Activated CD4-positive, alpha-beta T cell treated with anti-CD3 and anti-CD28 coated beads, Interleukin-2, amount 10 ng/mL, durations not matched to agents 7 days and 5 days (primary cell): Measurements from ENCODE around the gene KCNIP3. TPM values are rescaled to one million over a fixed set of nuclear protein-coding genes. Genes with fewer than 3 reads are reported as not detected.
"Not testable (repeated sequence)": the region's sequence is repeated elsewhere in the genome, so short reads cannot be mapped to it uniquely, and the experiment has no call there.

Source experiments
- CTCF ChIA-PET: fragments of 350-600 bp; sonication (Branson Sonifier 250); formaldehyde crosslinking; loops from one replicate; lab custom pipeline; 2021; ENCODE audit warnings: antibody characterized with exemption; lab: Charles Lee
- POLR2A ChIA-PET: fragments of 350-600 bp; sonication (Branson Sonifier 250); formaldehyde crosslinking; loops from one replicate; lab custom pipeline; 2021; ENCODE audit warnings: antibody characterized with exemption; lab: Charles Lee
- DNase-seq: peaks from one replicate; pipeline ENCODE4 v3.0.0-alpha.2; 2020
- H3K27ac Mint-ChIP-seq: one replicate; pipeline ENCODE4 v1.8.0; 2021; ENCODE audit warnings: mild to moderate bottlenecking, moderate library complexity, mixed read lengths
- H3K27me3 Mint-ChIP-seq: one replicate; pipeline ENCODE4 v1.8.0; 2021; ENCODE audit warnings: mixed read lengths
- H3K36me3 Mint-ChIP-seq: one replicate; pipeline ENCODE4 v1.8.0; 2021; ENCODE audit warnings: low read depth, mixed read lengths
- H3K4me1 Mint-ChIP-seq: one replicate; pipeline ENCODE4 v1.8.0; 2021; ENCODE audit warnings: mixed read lengths
- H3K4me3 Mint-ChIP-seq: one replicate; pipeline ENCODE4 v1.8.0; 2021; ENCODE audit warnings: mild to moderate bottlenecking, moderate library complexity, mixed read lengths
- H3K9me3 Mint-ChIP-seq: one replicate; pipeline ENCODE4 v1.8.0; 2021; ENCODE audit warnings: mixed read lengths
- total RNA-seq, 2 experiments: library from RNA; stranded (reverse); gene quantifications; one replicate each; pipeline ENCODE4 v1.2.3, GENCODE V29; 2021

The KCNIP3 gene
- total RNA-seq, 2 experiments from 2014 or later, result not detected

DNA sequence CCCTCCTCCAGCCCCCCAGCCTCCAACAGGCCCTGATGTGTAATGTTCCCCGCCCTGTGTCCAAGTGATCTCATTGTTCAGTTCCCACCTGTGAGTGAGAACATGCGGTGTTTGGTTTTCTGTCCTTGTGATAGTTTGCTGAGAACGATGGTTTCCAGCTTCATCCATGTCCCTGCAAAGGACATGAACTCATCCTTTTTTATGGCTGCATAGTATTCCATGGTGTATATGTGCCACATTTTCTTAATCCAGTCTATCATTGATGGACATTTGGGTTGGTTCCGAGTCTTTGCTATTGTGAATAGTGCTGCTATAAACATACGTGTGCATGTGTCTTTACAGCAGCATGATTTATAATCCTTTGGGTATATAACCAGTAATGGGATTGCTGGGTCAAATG, 58.3 kb downstream of the KCNIP3 start:
- H3K9me3 Mint-ChIP-seq, H3K27me3 Mint-ChIP-seq, H3K4me1 Mint-ChIP-seq, DNase-seq, H3K27ac Mint-ChIP-seq, H3K36me3 Mint-ChIP-seq, POLR2A ChIA-PET, H3K4me3 Mint-ChIP-seq: not testable (repeated sequence)
- CTCF ChIA-PET, result interaction anchor here (0.8 kb wide), 1 partner anchor 10 kb away, joined by 3 read pairs; no protein-coding TSS in a partner anchor

DNA sequence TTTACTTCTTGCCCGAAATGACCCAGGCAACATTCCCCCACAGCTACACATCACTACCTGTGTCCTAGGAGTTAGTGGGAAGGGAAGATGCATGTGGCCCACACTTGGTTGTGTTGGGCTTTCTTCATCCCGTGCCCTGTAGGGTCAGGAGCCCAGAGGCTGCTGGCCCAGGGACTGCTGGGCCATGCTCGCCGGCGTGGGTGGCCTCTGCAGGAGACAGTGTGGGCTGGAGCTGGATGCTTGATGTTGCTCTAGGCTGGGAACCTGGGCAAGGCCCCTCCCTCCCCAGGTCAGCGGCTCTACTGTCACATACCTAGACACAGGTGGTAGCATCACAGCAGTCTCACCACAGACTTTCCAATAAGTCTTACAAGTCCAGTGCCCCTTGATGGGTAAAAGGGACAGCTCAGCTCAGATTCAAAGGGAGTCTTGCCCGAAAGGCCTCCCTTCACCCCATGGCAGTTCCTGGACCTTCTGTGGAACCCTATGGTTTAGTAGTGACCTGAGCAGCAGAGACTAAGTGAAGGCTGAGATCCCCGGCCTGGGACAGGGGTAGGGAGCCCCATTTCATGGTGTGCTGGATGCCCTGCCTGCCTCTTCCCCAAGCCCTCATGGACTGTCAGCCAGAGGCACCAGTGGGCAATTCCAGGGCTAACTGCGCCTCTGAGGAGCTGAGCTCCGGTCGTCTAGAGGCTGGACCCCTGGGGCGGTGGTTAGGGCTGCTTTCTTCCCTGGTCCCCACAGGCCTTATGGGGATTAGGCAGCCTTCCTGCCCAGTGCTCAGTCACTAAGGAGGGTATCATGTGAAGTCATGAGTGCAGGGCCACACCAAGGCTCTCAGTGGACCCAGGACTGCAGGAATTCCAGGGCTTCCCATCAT, 59.9 kb downstream of the KCNIP3 start:
- no peaks in the 10 kb centered on the region for H3K36me3 Mint-ChIP-seq
- no peak for DNase-seq
- H3K9me3 Mint-ChIP-seq, result no peaks in the 10 kb centered on the region
- POLR2A ChIA-PET, result no interaction called here
- H3K27ac Mint-ChIP-seq, result no peak overlapping the region
- H3K4me3 Mint-ChIP-seq, result no peak overlapping the region
- H3K4me1 Mint-ChIP-seq, result no peaks in the 10 kb centered on the region
- CTCF ChIA-PET, result no interaction called here
- H3K27me3 Mint-ChIP-seq, result peaks cover 4% of the 10 kb centered on the region

DNA sequence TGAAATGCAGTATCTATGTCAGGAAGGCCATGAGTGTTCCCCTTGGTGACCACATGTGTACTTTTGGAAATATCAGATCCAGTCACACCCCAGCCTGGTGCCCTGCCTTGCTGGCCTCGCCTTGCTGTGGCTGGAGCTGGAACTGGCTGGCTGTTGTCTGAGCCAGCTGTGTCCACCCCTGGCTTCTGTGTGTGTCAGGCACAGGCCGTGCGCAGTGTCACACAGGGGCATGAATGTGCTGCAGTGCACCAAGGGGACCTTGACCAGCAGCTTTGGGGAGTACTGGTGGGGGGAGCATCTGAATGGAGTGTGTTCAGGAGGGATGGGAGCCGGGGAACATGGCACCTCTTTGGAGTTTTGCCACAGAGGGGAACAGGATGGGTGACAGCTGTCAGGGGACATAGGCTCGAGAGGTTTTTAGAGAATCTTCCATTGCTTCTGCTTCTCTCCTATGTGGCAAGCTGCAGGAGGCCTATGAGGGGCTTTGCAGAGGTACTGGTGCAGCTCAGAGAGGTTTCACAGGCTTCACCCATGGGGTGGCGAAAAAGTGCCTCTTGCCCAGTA, 60.7 kb downstream of the KCNIP3 start:
- POLR2A ChIA-PET, result no interaction called here
- H3K27me3 Mint-ChIP-seq, result peaks cover 4% of the 10 kb centered on the region
- CTCF ChIA-PET, result no interaction called here
- H3K36me3 Mint-ChIP-seq, result no peaks in the 10 kb centered on the region
- no peak for DNase-seq
- H3K27ac Mint-ChIP-seq, result no peak overlapping the region
- H3K4me1 Mint-ChIP-seq, result no peaks in the 10 kb centered on the region
- H3K9me3 Mint-ChIP-seq, result no peaks in the 10 kb centered on the region
- no peak overlapping the region for H3K4me3 Mint-ChIP-seq

DNA sequence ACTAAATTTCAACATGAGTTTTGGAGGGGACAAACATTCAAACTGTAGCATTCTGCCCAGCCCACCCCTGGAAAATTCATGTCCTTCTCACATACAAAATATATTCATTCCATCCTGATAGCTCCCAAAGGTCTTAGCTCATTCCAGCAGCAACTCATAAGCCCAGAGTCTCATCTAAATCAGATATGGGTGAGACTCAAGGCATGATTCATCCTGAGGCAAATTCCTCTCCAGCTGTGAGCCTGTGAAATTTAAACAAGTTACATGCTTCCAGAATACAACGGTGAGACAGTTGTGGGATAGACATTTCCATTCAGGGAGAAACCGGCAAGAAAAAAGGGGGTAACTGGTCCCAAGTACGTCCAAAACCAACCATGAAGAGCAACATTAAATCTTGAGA, 61.9 kb downstream of the KCNIP3 start:
- CTCF ChIA-PET, result no interaction called here
- Mint-ChIP-seq H3K27me3 (peaks cover 4% of the 10 kb centered on the region), H3K4me1 (no peaks in the 10 kb centered on the region), H3K4me3 (no peak overlapping the region), H3K9me3 (no peaks in the 10 kb centered on the region), H3K36me3 (no peaks in the 10 kb centered on the region), H3K27ac (no peak overlapping the region)
- DNase-seq, result no peak
- POLR2A ChIA-PET, result no interaction called here

DNA sequence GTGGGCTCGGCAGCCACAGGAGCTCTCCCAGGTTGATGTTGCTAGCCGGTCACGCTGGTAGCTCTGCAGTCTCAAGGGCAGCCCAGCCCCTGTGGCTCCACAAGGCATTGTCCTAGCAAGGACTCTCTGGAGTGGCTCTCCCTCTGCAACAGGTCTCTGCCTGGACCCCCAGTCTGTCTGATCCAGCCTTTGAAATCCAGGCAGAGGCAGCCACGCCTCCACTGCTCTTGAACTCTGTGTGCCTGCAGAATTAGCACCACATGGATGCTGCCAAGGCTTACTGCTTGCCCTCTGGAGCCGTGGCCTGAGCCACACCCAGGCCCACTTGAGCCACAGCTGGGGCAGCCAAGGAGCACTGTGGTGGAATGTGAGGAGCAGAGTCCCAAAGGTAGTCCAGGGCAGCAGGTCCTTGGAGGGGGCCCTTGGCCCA, 62.4 kb downstream of the KCNIP3 start:
- Mint-ChIP-seq H3K27me3 (peaks cover 5% of the 10 kb centered on the region), H3K4me1 (no peaks in the 10 kb centered on the region), H3K4me3 (no peak overlapping the region), H3K27ac (no peak overlapping the region), H3K36me3 (no peaks in the 10 kb centered on the region), H3K9me3 (no peaks in the 10 kb centered on the region)
- DNase-seq, result no peak
- POLR2A ChIA-PET, result no interaction called here
- CTCF ChIA-PET, result no interaction called here

DNA sequence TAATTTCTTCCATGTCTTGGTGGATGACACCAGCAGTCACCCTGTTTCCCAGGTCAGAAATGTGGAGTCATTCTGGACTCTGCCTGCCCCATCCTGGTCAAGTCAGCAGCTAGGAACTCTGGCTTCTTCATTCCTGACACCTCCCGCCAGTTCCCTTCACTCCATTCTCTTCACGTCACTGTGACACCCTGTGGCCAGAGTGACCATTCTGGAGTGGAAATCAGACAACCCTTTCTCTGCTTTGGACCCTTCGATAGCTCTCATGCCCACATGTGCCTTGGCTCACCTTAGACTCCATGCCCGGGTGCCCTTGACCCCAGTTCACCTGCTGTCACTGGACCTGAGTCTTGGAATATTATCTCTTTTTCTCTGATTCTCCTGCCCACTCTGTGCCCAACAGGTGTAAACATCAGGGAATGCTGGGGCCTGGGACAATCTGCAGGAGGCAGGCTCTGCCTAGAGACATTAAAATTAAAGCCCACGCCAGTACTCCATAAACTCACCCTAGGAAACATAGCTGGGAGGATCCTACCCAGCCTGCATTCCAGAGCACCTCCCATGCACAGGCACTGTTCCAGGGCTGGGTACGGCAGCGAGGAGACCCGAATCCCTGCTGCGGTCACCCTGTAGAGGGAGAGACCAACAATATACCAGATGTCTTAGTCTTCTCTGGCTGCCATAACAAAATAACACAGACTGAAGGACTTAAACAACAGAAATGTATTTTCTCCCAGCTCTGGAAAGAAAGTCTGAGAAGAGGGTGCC, 64.3 kb downstream of the KCNIP3 start:
- DNase-seq, result no peak
- Mint-ChIP-seq H3K27ac (no peak overlapping the region), H3K4me3 (no peak overlapping the region), H3K9me3 (no peaks in the 10 kb centered on the region), H3K36me3 (no peaks in the 10 kb centered on the region), H3K27me3 (peaks cover 9% of the 10 kb centered on the region), H3K4me1 (no peaks in the 10 kb centered on the region)
- POLR2A ChIA-PET, result no interaction called here
- CTCF ChIA-PET, result interaction anchor here (2.0 kb wide), 1 partner anchor 16 kb away, joined by 4 read pairs; no protein-coding TSS in a partner anchor

DNA sequence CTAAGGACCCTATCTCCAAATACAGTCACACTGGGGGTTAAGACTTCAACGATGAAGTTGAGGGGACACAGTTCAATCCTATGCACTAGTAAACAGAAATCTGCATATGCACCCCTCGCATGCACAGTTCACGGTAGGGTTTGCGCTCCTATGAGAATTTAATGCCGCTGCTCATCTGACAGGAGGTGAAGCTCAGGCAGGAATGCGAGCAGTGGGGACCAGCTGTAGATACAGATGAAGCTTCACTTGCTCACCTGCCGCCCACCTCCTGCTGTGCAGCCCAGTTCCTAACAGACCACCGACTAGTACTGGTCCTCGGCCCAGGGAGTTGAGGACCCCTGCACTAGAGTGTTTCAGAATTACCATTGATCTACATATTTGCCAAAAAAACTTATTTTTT, 65.3 kb downstream of the KCNIP3 start:
- H3K9me3 Mint-ChIP-seq, result no peaks in the 10 kb centered on the region
- no peak overlapping the region for H3K27ac Mint-ChIP-seq
- POLR2A ChIA-PET, result no interaction called here
- CTCF ChIA-PET, result interaction anchor here (2.0 kb wide), 1 partner anchor 17 kb away, joined by 4 read pairs; no protein-coding TSS in a partner anchor
- H3K4me3 Mint-ChIP-seq, result no peak overlapping the region
- DNase-seq, result no peak
- no peaks in the 10 kb centered on the region for H3K36me3 Mint-ChIP-seq
- no peaks in the 10 kb centered on the region for H3K4me1 Mint-ChIP-seq
- peaks cover 8% of the 10 kb centered on the region for H3K27me3 Mint-ChIP-seq

DNA sequence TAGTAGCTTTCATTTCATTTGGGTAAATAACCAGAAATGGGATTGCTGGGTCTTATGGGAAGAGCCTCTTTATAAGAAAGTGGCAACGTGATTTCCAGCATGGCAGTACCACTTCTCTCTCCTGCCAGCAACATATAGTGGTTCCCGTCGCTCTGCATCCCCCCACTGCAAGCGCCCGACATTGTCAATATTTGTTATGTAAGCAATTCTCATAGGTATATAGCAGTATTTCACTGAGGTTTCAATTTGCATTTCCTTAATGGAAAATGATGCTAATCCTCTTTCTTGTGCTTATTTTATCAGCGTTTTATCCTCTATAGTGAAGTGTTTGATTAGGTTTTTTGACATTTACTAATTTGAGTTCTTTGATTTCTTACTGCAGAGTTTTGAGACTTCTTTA, 69.4 kb downstream of the KCNIP3 start:
- Mint-ChIP-seq H3K36me3 (no peaks in the 10 kb centered on the region), H3K9me3 (no peaks in the 10 kb centered on the region), H3K27me3 (peaks cover 27% of the 10 kb centered on the region), H3K4me1 (no peaks in the 10 kb centered on the region), H3K4me3 (no peak overlapping the region), H3K27ac (no peak overlapping the region)
- DNase-seq, result no peak
- ChIA-PET CTCF (no interaction called here), POLR2A (no interaction called here)

DNA sequence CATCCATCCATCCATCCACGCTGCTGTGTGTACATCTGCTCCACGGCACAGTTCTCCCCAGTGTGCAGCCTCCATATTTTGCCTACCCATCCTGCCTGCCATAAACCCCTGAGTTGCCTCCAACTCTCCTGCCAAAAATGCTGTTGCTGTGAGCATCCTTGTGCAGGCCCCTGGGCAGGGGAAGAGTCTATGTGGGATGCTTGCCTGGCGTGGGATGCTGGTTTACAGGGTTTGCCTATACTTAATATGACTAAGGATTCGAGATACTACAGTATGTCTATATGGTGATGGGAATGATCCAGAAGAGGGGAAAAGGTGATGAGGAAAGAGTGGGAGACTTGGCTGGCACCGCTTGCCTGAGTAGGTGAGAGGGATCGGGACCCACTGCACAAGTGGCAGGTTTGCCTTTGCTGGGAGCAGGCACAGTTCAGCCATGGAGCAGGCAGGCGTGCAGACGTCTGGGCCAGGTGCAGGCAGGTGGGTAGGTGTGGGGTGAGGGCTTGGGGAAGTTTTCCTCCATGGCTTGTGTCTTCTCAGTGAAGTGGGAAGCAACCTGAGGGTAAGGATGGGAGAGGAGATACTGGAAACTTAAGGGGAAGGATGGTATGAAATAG, 75.2 kb downstream of the KCNIP3 start:
- CTCF ChIA-PET, result no interaction called here
- POLR2A ChIA-PET, result no interaction called here

DNA sequence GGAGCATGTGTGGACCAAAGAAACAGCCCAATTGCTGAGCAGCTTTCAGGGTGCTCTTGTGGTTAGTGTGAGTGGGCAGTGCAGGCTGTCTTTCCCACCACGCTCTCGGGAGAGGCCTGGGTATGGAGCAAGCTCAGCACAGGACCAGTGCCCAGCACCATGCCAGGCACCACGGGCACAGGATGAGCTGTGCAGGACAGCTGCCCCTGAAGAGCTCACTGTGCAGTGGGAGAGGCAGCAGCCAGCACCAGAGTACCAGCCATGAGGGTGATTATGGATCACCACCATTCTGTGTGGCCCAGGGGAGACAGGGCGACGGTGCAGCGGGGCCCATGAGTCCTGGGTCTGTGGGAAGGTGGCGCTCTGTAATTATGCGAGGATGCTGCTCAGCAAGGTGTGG, 75.7 kb downstream of the KCNIP3 start:
- DNase-seq, result no peak
- no peaks in the 10 kb centered on the region for H3K9me3 Mint-ChIP-seq
- no peak overlapping the region for H3K4me3 Mint-ChIP-seq
- ChIA-PET POLR2A (no interaction called here), CTCF (interaction anchor here (1.3 kb wide), 1 partner anchor 27 kb away, joined by 3 read pairs; no protein-coding TSS in a partner anchor)
- peaks cover 4% of the 10 kb centered on the region for H3K4me1 Mint-ChIP-seq
- no peak overlapping the region for H3K27ac Mint-ChIP-seq
- H3K36me3 Mint-ChIP-seq, result no peaks in the 10 kb centered on the region
- peaks cover 21% of the 10 kb centered on the region for H3K27me3 Mint-ChIP-seq

More for the DNA sequence above, 75.2 kb downstream of the KCNIP3 start:
- no peak overlapping the region for H3K4me3 Mint-ChIP-seq
- no peak for DNase-seq
- H3K27me3 Mint-ChIP-seq, result peaks cover 21% of the 10 kb centered on the region
- H3K9me3 Mint-ChIP-seq, result no peaks in the 10 kb centered on the region
- no peak overlapping the region for H3K27ac Mint-ChIP-seq
- H3K4me1 Mint-ChIP-seq, result peaks cover 4% of the 10 kb centered on the region
- no peaks in the 10 kb centered on the region for H3K36me3 Mint-ChIP-seq

DNA sequence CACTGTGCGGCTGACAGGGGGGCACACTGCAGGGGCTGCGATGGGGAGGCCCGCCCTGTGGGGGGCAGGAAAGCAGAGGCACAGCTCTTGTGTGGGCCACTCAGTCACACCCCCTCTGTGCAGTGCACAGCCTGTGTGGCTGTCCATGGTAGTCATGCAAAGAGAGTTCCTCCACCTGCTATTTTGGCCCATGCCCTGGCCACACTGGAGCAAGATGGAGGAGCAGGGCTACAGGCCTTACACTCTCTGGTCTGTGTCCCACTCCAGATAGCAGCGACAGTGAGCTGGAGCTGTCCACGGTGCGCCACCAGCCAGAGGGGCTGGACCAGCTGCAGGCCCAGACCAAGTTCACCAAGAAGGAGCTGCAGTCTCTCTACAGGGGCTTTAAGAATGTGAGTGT, 76.9 kb downstream of the KCNIP3 start:
- DNase-seq, result no peak
- Mint-ChIP-seq H3K27me3 (peaks cover 11% of the 10 kb centered on the region), H3K4me1 (peaks cover 4% of the 10 kb centered on the region), H3K9me3 (no peaks in the 10 kb centered on the region), H3K27ac (no peak overlapping the region), H3K4me3 (no peak overlapping the region), H3K36me3 (no peaks in the 10 kb centered on the region)
- POLR2A ChIA-PET, result no interaction called here
- CTCF ChIA-PET, result interaction anchor here (1.3 to 1.6 kb wide), 2 partner anchors 28 to 152 kb away, joined by 3 read pairs; no protein-coding TSS in a partner anchor

DNA sequence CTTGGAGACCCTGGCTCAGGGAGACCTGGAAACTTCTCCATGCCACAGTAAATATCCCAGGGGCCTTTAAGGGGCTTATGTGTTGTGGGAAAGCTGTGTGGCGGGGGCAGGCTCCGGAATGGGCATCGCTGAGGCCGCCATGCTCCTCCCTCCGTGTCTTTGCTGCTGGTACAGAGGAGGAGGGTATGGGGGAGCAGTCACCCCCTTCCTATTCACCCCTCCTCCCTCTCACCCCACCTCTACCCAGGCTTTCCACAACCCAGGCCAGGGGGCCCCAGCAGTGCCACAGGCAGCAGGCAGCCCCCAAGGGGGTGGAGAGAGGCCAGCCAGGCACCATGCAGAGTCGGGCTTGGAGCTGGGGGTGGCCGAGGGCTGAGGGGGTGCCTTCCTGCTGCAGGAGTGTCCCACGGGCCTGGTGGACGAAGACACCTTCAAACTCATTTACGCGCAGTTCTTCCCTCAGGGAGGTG, 77.3 kb downstream of the KCNIP3 start:
- POLR2A ChIA-PET, result no interaction called here
- DNase-seq, result no peak
- no peak overlapping the region for H3K27ac Mint-ChIP-seq
- H3K9me3 Mint-ChIP-seq, result no peaks in the 10 kb centered on the region
- H3K36me3 Mint-ChIP-seq, result no peaks in the 10 kb centered on the region
- H3K4me3 Mint-ChIP-seq, result no peak overlapping the region
- H3K27me3 Mint-ChIP-seq, result peaks cover 8% of the 10 kb centered on the region
- CTCF ChIA-PET, result interaction anchor here (1.6 kb wide), 1 partner anchor 151 kb away, joined by 3 read pairs; no protein-coding TSS in a partner anchor
- peaks cover 4% of the 10 kb centered on the region for H3K4me1 Mint-ChIP-seq
